B cell (primary cell): ENCODE measurements around the gene CPXM1. TPM values are rescaled to one million over a fixed set of nuclear protein-coding genes. Genes with fewer than 3 reads are reported as not detected.

ENCODE experiments used
- ATAC-seq: fragments of 200-7000 bp; cut with Tn5 transposase; one replicate; pipeline ENCODE4 v1.10.0; 2021; ENCODE audit warnings: low read depth, mild to moderate bottlenecking, moderate number of reproducible peaks, moderate library complexity
- CTCF ChIA-PET: fragments of 350-600 bp; sonication (Branson Sonifier 250); formaldehyde crosslinking; loops from one replicate; lab custom pipeline; 2021; ENCODE audit warnings: antibody characterized with exemption, inconsistent platforms; lab: Charles Lee
- POLR2A ChIA-PET: fragments of 350-600 bp; sonication (Branson Sonifier 250); formaldehyde crosslinking; loops from one replicate; lab custom pipeline; 2021; ENCODE audit warnings: antibody characterized with exemption; lab: Charles Lee
- DNase-seq: peaks from one replicate; pipeline ENCODE4 v3.0.0; 2013
- H2AFZ ChIP-seq: 2 replicates; pipeline ENCODE4 v1.6.1; 2012; ENCODE audit warnings: mild to moderate bottlenecking, low read depth, low read length; ENCODE audit not compliant: insufficient read depth, poor library complexity, severe bottlenecking
- H3K27ac ChIP-seq, 2 donors: 1 replicate in 1 of 2; 2 replicates in 1 of 2; pipeline ENCODE4 v1.5.1; 2012 to 2013; ENCODE audit warnings: low read length in 2 of 2, mild to moderate bottlenecking in 2 of 2, moderate library complexity in 1 of 2
- H3K27me3 ChIP-seq, 4 experiments: fragments of 200-600 bp in 1 of 4; sonication (generic) in 1 of 4; replicated peaks in 1 of 4; 1 replicate in 2 of 4; 2 replicates in 2 of 4; pipeline versions ENCODE4 v1.6.1 to v1.7.0; 2013 to 2016; ENCODE audit warnings: low read length in 3 of 4, mild to moderate bottlenecking in 2 of 4, mixed read lengths in 1 of 4, moderate library complexity in 1 of 4; ENCODE audit not compliant: insufficient read depth in 4 of 4, control insufficient read depth in 3 of 4; ENCODE audit errors: control extremely low read depth in 1 of 4
- H3K36me3 ChIP-seq, 2 experiments: replicated peaks in 1 of 2; 1 replicate in 1 of 2; 2 replicates in 1 of 2; pipeline versions ENCODE4 v1.6.1 to v1.7.1; 2013; ENCODE audit warnings: low read length in 1 of 2; ENCODE audit not compliant: insufficient read depth in 2 of 2, control insufficient read depth in 1 of 2; ENCODE audit errors: control extremely low read depth in 1 of 2, extremely low read depth in 1 of 2
- H3K4me1 ChIP-seq, 2 donors: fragments of 200-600 bp in 1 of 2; sonication (generic) in 1 of 2; 1 replicate in 1 of 2; 2 replicates in 1 of 2; pipeline versions ENCODE4 v1.5.1 to v1.6.1; 2013 to 2017; ENCODE audit warnings: low read length in 2 of 2; ENCODE audit not compliant: control insufficient read depth in 2 of 2, insufficient read depth in 2 of 2
- H3K4me2 ChIP-seq: replicated peaks from 2 replicates; pipeline ENCODE3; 2012; ENCODE audit warnings: mild to moderate bottlenecking, low read depth, low read length; ENCODE audit not compliant: poor library complexity, severe bottlenecking
- H3K4me3 ChIP-seq, 5 experiments: fragments of 200-600 bp in 1 of 5; sonication (generic) in 1 of 5; 1 replicate in 3 of 5; 2 replicates in 2 of 5; pipeline versions ENCODE4 v1.5.1 to v1.7.0; 2011 to 2016; ENCODE audit warnings: low read length in 4 of 5, mild to moderate bottlenecking in 4 of 5, low read depth in 2 of 5, control low read depth in 1 of 5, moderate library complexity in 1 of 5; ENCODE audit not compliant: insufficient read depth in 1 of 5; ENCODE audit errors: control extremely low read depth in 1 of 5, extremely low read depth in 1 of 5
- H3K79me2 ChIP-seq: fragments of 200-600 bp; sonication (generic); one replicate; pipeline ENCODE4 v1.6.0; 2016; ENCODE audit warnings: low read length; ENCODE audit not compliant: control insufficient read depth, insufficient read depth
- H3K9ac ChIP-seq: fragments of 200-600 bp; sonication (generic); 2 replicates; pipeline ENCODE4 v1.6.1; 2017; ENCODE audit warnings: mild to moderate bottlenecking, low read length, moderate library complexity
- H3K9me3 ChIP-seq, 3 donors: one replicate each; pipeline versions ENCODE4 v1.6.1 to v1.7.1; 2013; ENCODE audit warnings: low read length in 2 of 3; ENCODE audit not compliant: control insufficient read depth in 2 of 3, insufficient read depth in 1 of 3; ENCODE audit errors: control extremely low read depth in 1 of 3
- H4K20me1 ChIP-seq: 2 replicates; pipeline ENCODE4 v1.6.0; 2012; ENCODE audit warnings: mild to moderate bottlenecking, low read length; ENCODE audit not compliant: insufficient read depth, control insufficient read depth, poor library complexity, severe bottlenecking
- H3K27ac Mint-ChIP-seq: one replicate; pipeline ENCODE4 v1.8.0; 2021; ENCODE audit warnings: mixed read lengths
- H3K27me3 Mint-ChIP-seq: one replicate; pipeline ENCODE4 v1.8.0; 2021; ENCODE audit warnings: mixed read lengths
- H3K4me1 Mint-ChIP-seq: one replicate; pipeline ENCODE4 v1.8.0; 2021; ENCODE audit warnings: mixed read lengths
- H3K4me3 Mint-ChIP-seq: one replicate; pipeline ENCODE4 v1.8.0; 2021; ENCODE audit warnings: mixed read lengths
- H3K9me3 Mint-ChIP-seq: one replicate; pipeline ENCODE4 v1.8.0; 2022; ENCODE audit warnings: mixed read lengths; ENCODE audit not compliant: insufficient read depth
- EZH2 ChIP-seq: IDR thresholded peaks from 2 replicates; pipeline ENCODE4 v1.6.1; 2012; ENCODE audit warnings: borderline replicate concordance, low read depth, mild to moderate bottlenecking, moderate library complexity, low read length; ENCODE audit not compliant: insufficient read depth, poor library complexity, severe bottlenecking
- WGBS: methylation state at CpG from one replicate; pipeline ENCODE4 v1.1.5; 2013; ENCODE audit warnings: missing lambda C conversion rate; ENCODE audit not compliant: insufficient coverage; 5-methylcytosine and 5-hydroxymethylcytosine counted together
- intact Hi-C: fragments of 100-400 bp; cut with micrococcal nuclease; formaldehyde crosslinking; loops from one replicate; pipeline ENCODE4 v1.10.0; 2022
- polyA plus RNA-seq: library from polyadenylated mRNA; depleted of rRNA; stranded (reverse); fragments of >200 nt; gene quantifications from 2 replicates; pipeline ENCODE4 v1.2.3, GENCODE V29; 2012
- total RNA-seq, 2 donors: library from RNA; stranded (reverse); fragments of 120-200 nt in 1 of 2; gene quantifications; 1 replicate in 1 of 2; 2 replicates in 1 of 2; pipeline versions ENCODE4 v1.2.3 to v1.2.4, GENCODE V29; 2013 to 2022
- TF ChIP-seq, protein P1 (sequence below): fragments of 200-600 bp; IDR thresholded peaks from one replicate; pipeline ENCODE4 v1.8.0; 2022; ENCODE audit warnings: antibody characterized with exemption, mild to moderate bottlenecking

Gene CPXM1
- total and polyA plus RNA-seq, 2 donors (not counting 1 experiment from before 2014, with no cell fraction given), result 0.21 to 1.9 TPM

DNA sequence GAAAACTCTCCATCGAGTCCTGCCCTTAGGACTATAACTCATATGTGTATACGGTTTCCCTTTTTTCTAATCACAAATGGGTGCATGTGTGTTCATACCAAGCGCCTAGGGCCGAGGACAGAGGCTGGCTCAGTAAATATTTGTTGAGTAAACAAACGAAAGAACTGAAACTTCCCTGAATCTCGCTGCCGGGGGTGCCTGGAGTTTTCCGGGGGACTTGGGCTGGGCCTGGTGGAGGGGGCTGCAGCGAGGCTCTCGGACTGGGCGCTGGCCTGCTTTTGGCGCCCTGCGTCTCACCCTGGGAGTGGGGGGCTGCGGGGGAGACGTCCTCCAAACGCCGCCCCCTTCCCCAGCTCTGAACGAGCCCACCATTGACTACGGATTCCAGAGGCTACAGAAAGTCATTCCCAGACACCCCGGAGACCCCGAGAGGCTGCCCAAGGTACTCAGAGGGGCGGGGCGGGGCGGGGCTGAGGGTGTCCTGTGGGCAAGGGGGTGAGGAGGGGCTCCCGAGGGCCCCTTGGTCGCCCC, 49.0 kb downstream of the CPXM1 start:
- Histone ChIP-seq H3K9ac (peak overlapping the region; percentile 71), H4K20me1 (no peaks in the 10 kb centered on the region), H3K4me1 (peaks cover 29 to 32% of the 10 kb centered on the region in 2 donors), H3K36me3 (no peaks in the 10 kb centered on the region), H3K4me3 (peak overlapping the region in 3 of 5 experiments; percentile 36 to 66 (median 50)), H3K4me2 (peak overlapping the region; percentile 98), H3K27me3 (peaks cover 0 to 70% (median 39%) of the 10 kb centered on the region in 4 experiments), H2AFZ (peak overlapping the region; percentile 70), H3K9me3 (peaks cover 0 to 27% (median 0%) of the 10 kb centered on the region in 3 donors), H3K79me2 (no peaks in the 10 kb centered on the region), H3K27ac (no peak overlapping the region)
- POLR2A ChIA-PET, result interaction anchor here (0.7 kb wide), 1 partner anchor 457 kb away, joined by 5 read pairs; no protein-coding TSS in a partner anchor
- CTCF ChIA-PET, result interaction anchor here (0.6 to 2.0 kb wide), 2 partner anchors 8 to 100 kb away, joined by 4 to 7 read pairs; no protein-coding TSS in a partner anchor
- Mint-ChIP-seq H3K4me1 (peaks cover 29% of the 10 kb centered on the region), H3K27me3 (peaks cover 52% of the 10 kb centered on the region), H3K4me3 (peak overlapping the region; percentile 78), H3K9me3 (no peaks in the 10 kb centered on the region), H3K27ac (no peak overlapping the region)
- DNase-seq (peak; percentile 18), ATAC-seq (no peak)
- TF ChIP-seq, protein P1, sequence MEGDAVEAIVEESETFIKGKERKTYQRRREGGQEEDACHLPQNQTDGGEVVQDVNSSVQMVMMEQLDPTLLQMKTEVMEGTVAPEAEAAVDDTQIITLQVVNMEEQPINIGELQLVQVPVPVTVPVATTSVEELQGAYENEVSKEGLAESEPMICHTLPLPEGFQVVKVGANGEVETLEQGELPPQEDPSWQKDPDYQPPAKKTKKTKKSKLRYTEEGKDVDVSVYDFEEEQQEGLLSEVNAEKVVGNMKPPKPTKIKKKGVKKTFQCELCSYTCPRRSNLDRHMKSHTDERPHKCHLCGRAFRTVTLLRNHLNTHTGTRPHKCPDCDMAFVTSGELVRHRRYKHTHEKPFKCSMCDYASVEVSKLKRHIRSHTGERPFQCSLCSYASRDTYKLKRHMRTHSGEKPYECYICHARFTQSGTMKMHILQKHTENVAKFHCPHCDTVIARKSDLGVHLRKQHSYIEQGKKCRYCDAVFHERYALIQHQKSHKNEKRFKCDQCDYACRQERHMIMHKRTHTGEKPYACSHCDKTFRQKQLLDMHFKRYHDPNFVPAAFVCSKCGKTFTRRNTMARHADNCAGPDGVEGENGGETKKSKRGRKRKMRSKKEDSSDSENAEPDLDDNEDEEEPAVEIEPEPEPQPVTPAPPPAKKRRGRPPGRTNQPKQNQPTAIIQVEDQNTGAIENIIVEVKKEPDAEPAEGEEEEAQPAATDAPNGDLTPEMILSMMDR, result no peak
- no peak for TF ChIP-seq EZH2
- intact Hi-C loops, result loop anchor here (5.0 kb wide), 1 partner anchor 544 kb away; no protein-coding TSS in a partner anchor
- WGBS, result 8% methylated on average over 19 of the region's 26 CpGs
